ENCODE data around the gene ABCA6. TPM values are rescaled to one million over a fixed set of nuclear protein-coding genes. Genes with fewer than 3 reads are reported as not detected.

ABCA6 gene
- total RNA-seq, 1 experiment from 2014 or later, result 0.99 TPM

GRCh38 chr17:69044371-69044770 is 97.3 kb downstream of the ABCA6 start:
- DNase-seq, result no peak
- Histone ChIP-seq H3K27me3 (no peaks in the 10 kb centered on the region), H3K36me3 (no peaks in the 10 kb centered on the region), H3K4me3 (no peak overlapping the region), H3K9me3 (no peaks in the 10 kb centered on the region)

GRCh38 chr17:69043098-69043734 is 98.5 kb downstream of the ABCA6 start:
- no peak overlapping the region for H3K4me3 ChIP-seq
- H3K36me3 ChIP-seq, result no peaks in the 10 kb centered on the region
- no peaks in the 10 kb centered on the region for H3K9me3 ChIP-seq
- no peaks in the 10 kb centered on the region for H3K27me3 ChIP-seq
- DNase-seq, result no peak

GRCh38 chr17:69042308-69042707 is 99.4 kb downstream of the ABCA6 start:
- Histone ChIP-seq H3K36me3 (no peaks in the 10 kb centered on the region), H3K4me3 (no peak overlapping the region), H3K27me3 (no peaks in the 10 kb centered on the region), H3K9me3 (peaks cover 2% of the 10 kb centered on the region; the same call in 1 of the 2 replicates)
- DNase-seq, result no peak

GRCh38 chr17:69031839-69032238 is 109.9 kb downstream of the ABCA6 start:
- H3K27me3 ChIP-seq, result no peaks in the 10 kb centered on the region
- no peak overlapping the region for H3K4me3 ChIP-seq
- H3K36me3 ChIP-seq, result no peaks in the 10 kb centered on the region
- DNase-seq, result no peak
- no peaks in the 10 kb centered on the region; the same call in 1 of the 2 replicates for H3K9me3 ChIP-seq

- Histone ChIP-seq H3K27me3 (no peaks in the 10 kb centered on the region), H3K9me3 (no peaks in the 10 kb centered on the region), H3K4me3 (no peak overlapping the region), H3K36me3 (no peaks in the 10 kb centered on the region)
- peak; percentile 2 for DNase-seq
These were observed 111.5 kb downstream of the ABCA6 start for GRCh38 chr17:69030169-69030568.

Other genes with a start within 250 kb of the ABCA6 start
- gene ABCA8, start 186.5 kb downstream of the ABCA6 start, total RNA-seq (2014; rRNA removed; shearing (Covaris generic); ENCODE audit: low replicate concordance), result 1.8 and 10.0 TPM in 2 replicates
- not detected in 2 replicates for gene ABCA9, start 81.0 kb downstream of the ABCA6 start, total RNA-seq (2014; rRNA removed; shearing (Covaris generic); ENCODE audit: low replicate concordance)
- 0.07 and 0.59 TPM in 2 replicates for gene ABCA10, start 86.9 kb upstream of the ABCA6 start, total RNA-seq (2014; rRNA removed; shearing (Covaris generic); ENCODE audit: low replicate concordance)
- gene ABCA5, start 185.2 kb upstream of the ABCA6 start, total RNA-seq (2014; rRNA removed; shearing (Covaris generic); ENCODE audit: low replicate concordance), result 3.7 and 3.9 TPM in 2 replicates

Data from MG63 (cell line).